Effector memory CD4-positive, alpha-beta T cell (primary cell): ENCODE data around the gene CFAP90.

Source experiments
- DNase-seq, 3 donors: peaks; one replicate each; pipeline ENCODE4 v3.0.0-alpha.2; 2020
- H3K27ac ChIP-seq: 2 replicates; pipeline ENCODE4 v1.7.0; 2013; ENCODE audit warnings: mild to moderate bottlenecking, low read length, moderate library complexity; ENCODE audit not compliant: insufficient read depth, poor library complexity, severe bottlenecking
- H3K27me3 ChIP-seq: replicated peaks from 2 replicates; pipeline ENCODE4 v1.7.0; 2013; ENCODE audit warnings: mild to moderate bottlenecking, low read length; ENCODE audit not compliant: insufficient read depth, control insufficient read depth, poor library complexity, severe bottlenecking
- H3K36me3 ChIP-seq: 2 replicates; pipeline ENCODE4 v1.7.0; 2013; ENCODE audit warnings: mild to moderate bottlenecking, low read length, moderate library complexity; ENCODE audit not compliant: control insufficient read depth, insufficient read depth
- H3K4me1 ChIP-seq: 2 replicates; pipeline ENCODE4 v1.7.0; 2013; ENCODE audit warnings: low read length, mild to moderate bottlenecking; ENCODE audit not compliant: control insufficient read depth, insufficient read depth, poor library complexity, severe bottlenecking
- H3K4me3 ChIP-seq: 2 replicates; pipeline ENCODE4 v1.7.0; 2013; ENCODE audit warnings: low read length, low read depth, mild to moderate bottlenecking; ENCODE audit not compliant: insufficient read depth, poor library complexity, severe bottlenecking
- H3K9me3 ChIP-seq: 2 replicates; pipeline ENCODE4 v1.7.0; 2013; ENCODE audit warnings: mild to moderate bottlenecking, low read length, moderate library complexity; ENCODE audit not compliant: control insufficient read depth

The CFAP90 gene

GRCh38 chr5:7789567-7789966 lies 61.4 kb downstream of the CFAP90 start:
- Histone ChIP-seq H3K4me1 (no peaks in the 10 kb centered on the region), H3K36me3 (no peaks in the 10 kb centered on the region), H3K4me3 (no peak overlapping the region), H3K27ac (no peak overlapping the region), H3K27me3 (no peaks in the 10 kb centered on the region), H3K9me3 (no peaks in the 10 kb centered on the region)
- no peak for DNase-seq

- no peak overlapping the region for H3K27ac ChIP-seq
- no peaks in the 10 kb centered on the region for H3K9me3 ChIP-seq
- no peaks in the 10 kb centered on the region for H3K36me3 ChIP-seq
- no peaks in the 10 kb centered on the region for H3K4me1 ChIP-seq
- H3K4me3 ChIP-seq = no peak overlapping the region
- H3K27me3 ChIP-seq = no peaks in the 10 kb centered on the region
- DNase-seq = no peak
Measured at GRCh38 chr5:7787770-7788169, 63.2 kb downstream of the CFAP90 start.

- H3K4me3 ChIP-seq = no peak overlapping the region
- H3K36me3 ChIP-seq = no peaks in the 10 kb centered on the region
- H3K4me1 ChIP-seq = peaks cover 4% of the 10 kb centered on the region
- H3K27ac ChIP-seq = no peak overlapping the region
- no peaks in the 10 kb centered on the region for H3K9me3 ChIP-seq
- peaks cover 4% of the 10 kb centered on the region for H3K27me3 ChIP-seq
- DNase-seq = no peak
Measured at GRCh38 chr5:7784683-7785380, 66.1 kb downstream of the CFAP90 start.

- peaks cover 5% of the 10 kb centered on the region for H3K27me3 ChIP-seq
- H3K4me3 ChIP-seq = no peak overlapping the region
- H3K27ac ChIP-seq = no peak overlapping the region
- H3K9me3 ChIP-seq = no peaks in the 10 kb centered on the region
- peaks cover 20% of the 10 kb centered on the region for H3K4me1 ChIP-seq
- DNase-seq = no peak
- H3K36me3 ChIP-seq = no peaks in the 10 kb centered on the region
Measured at GRCh38 chr5:7781899-7782298, 69.0 kb downstream of the CFAP90 start.
